GM21390 (cell line): ENCODE measurements around the gene FDPS.

Experiments
- ATAC-seq: cut with Tn5 transposase; IDR thresholded peaks from one replicate; pipeline ENCODE4 v1.9.1; 2021; ENCODE audit not compliant: unreplicated experiment

Gene FDPS

GRCh38 chr1:155352631-155353030, 44.0 kb downstream of the FDPS start:
- ATAC-seq: no peak

- ATAC-seq: no peak
These were observed 51.4 kb downstream of the FDPS start for GRCh38 chr1:155360051-155360450.
